Measurements from ENCODE around the gene LSG1. TPM values are rescaled to one million over a fixed set of nuclear protein-coding genes. Genes with fewer than 3 reads are reported as not detected.

The LSG1 gene
- polyA plus RNA-seq, 1 donor from 2014 or later, result 35.5 TPM

DNA sequence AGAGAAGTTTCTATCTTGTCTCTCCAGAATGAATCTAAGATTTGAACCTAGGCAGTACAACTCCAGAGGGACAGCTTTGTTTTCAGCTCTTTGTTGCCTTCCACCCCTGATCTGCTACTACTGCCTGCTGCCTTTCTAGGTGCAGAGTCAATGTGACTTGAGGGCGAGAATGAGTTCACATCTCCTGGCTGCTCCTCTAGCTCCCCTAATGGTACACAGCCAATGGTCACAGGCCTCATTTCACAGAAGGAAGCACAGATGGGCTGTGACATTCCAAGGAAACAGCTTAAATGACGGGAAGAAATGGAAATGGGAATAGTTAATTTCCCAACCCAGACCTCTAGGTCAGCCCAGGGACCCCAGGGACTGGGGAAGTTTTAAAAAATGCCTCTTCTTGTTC is 46.1 kb upstream of the LSG1 start:
- no peak overlapping the region for H3K4me3 ChIP-seq (ENCODE audit: low read length)
- no peaks in the 10 kb centered on the region for H3K27me3 ChIP-seq (ENCODE audit: insufficient read depth, low read depth, low read length)
- TF ChIP-seq EP300 (conservative IDR thresholded peaks at IDR 0.05; ENCODE audit: poor library complexity, severe bottlenecking) (no peak), MXI1 (conservative IDR thresholded peaks at IDR 0.05; ENCODE audit: poor library complexity, severe bottlenecking) (no peak), TAF1 (IDR thresholded peaks at IDR 0.05; ENCODE audit: low read depth) (no peak), POLR2AphosphoS5 (IDR thresholded peaks at IDR 0.05) (no peak), SMC3 (conservative IDR thresholded peaks at IDR 0.05; ENCODE audit: poor library complexity) (no peak), EZH2 (IDR thresholded peaks at IDR 0.05; ENCODE audit: borderline replicate concordance, insufficient read depth, low read length, poor library complexity, severe bottlenecking) (no peak), RAD21 (conservative IDR thresholded peaks at IDR 0.05) (no peak)
- TF ChIP-seq, protein P1, sequence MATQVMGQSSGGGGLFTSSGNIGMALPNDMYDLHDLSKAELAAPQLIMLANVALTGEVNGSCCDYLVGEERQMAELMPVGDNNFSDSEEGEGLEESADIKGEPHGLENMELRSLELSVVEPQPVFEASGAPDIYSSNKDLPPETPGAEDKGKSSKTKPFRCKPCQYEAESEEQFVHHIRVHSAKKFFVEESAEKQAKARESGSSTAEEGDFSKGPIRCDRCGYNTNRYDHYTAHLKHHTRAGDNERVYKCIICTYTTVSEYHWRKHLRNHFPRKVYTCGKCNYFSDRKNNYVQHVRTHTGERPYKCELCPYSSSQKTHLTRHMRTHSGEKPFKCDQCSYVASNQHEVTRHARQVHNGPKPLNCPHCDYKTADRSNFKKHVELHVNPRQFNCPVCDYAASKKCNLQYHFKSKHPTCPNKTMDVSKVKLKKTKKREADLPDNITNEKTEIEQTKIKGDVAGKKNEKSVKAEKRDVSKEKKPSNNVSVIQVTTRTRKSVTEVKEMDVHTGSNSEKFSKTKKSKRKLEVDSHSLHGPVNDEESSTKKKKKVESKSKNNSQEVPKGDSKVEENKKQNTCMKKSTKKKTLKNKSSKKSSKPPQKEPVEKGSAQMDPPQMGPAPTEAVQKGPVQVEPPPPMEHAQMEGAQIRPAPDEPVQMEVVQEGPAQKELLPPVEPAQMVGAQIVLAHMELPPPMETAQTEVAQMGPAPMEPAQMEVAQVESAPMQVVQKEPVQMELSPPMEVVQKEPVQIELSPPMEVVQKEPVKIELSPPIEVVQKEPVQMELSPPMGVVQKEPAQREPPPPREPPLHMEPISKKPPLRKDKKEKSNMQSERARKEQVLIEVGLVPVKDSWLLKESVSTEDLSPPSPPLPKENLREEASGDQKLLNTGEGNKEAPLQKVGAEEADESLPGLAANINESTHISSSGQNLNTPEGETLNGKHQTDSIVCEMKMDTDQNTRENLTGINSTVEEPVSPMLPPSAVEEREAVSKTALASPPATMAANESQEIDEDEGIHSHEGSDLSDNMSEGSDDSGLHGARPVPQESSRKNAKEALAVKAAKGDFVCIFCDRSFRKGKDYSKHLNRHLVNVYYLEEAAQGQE (IDR thresholded peaks at IDR 0.05; ENCODE audit: borderline replicate concordance), result no peak
- TF ChIP-seq, protein P2, sequence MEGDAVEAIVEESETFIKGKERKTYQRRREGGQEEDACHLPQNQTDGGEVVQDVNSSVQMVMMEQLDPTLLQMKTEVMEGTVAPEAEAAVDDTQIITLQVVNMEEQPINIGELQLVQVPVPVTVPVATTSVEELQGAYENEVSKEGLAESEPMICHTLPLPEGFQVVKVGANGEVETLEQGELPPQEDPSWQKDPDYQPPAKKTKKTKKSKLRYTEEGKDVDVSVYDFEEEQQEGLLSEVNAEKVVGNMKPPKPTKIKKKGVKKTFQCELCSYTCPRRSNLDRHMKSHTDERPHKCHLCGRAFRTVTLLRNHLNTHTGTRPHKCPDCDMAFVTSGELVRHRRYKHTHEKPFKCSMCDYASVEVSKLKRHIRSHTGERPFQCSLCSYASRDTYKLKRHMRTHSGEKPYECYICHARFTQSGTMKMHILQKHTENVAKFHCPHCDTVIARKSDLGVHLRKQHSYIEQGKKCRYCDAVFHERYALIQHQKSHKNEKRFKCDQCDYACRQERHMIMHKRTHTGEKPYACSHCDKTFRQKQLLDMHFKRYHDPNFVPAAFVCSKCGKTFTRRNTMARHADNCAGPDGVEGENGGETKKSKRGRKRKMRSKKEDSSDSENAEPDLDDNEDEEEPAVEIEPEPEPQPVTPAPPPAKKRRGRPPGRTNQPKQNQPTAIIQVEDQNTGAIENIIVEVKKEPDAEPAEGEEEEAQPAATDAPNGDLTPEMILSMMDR (IDR thresholded peaks at IDR 0.05; ENCODE audit: poor library complexity, severe bottlenecking), result no peak
- no peak overlapping the region for H3K27ac ChIP-seq (ENCODE audit: low read length)
- H3K9me2 ChIP-seq (ENCODE audit: insufficient read depth, low read length), result no peaks in the 10 kb centered on the region
- H3K4me2 ChIP-seq (ENCODE audit: low read length), result no peak overlapping the region
- no peaks in the 10 kb centered on the region for H3K79me2 ChIP-seq (replicated peaks; ENCODE audit: insufficient read depth, low read length)
- H3K9me3 ChIP-seq (ENCODE audit: low read length), result no peaks in the 10 kb centered on the region
- no peaks in the 10 kb centered on the region for H4K20me1 ChIP-seq (ENCODE audit: insufficient read depth)
- H2AFZ ChIP-seq (ENCODE audit: low read depth, low read length), result no peak overlapping the region
- no peaks in the 10 kb centered on the region for H3K36me3 ChIP-seq (ENCODE audit: insufficient read depth, low read length)
- no peak overlapping the region for H3K9ac ChIP-seq (ENCODE audit: low read length)
- no peaks in the 10 kb centered on the region for H3F3A ChIP-seq (ENCODE audit: insufficient read depth, low read length, poor library complexity, severe bottlenecking)

DNA sequence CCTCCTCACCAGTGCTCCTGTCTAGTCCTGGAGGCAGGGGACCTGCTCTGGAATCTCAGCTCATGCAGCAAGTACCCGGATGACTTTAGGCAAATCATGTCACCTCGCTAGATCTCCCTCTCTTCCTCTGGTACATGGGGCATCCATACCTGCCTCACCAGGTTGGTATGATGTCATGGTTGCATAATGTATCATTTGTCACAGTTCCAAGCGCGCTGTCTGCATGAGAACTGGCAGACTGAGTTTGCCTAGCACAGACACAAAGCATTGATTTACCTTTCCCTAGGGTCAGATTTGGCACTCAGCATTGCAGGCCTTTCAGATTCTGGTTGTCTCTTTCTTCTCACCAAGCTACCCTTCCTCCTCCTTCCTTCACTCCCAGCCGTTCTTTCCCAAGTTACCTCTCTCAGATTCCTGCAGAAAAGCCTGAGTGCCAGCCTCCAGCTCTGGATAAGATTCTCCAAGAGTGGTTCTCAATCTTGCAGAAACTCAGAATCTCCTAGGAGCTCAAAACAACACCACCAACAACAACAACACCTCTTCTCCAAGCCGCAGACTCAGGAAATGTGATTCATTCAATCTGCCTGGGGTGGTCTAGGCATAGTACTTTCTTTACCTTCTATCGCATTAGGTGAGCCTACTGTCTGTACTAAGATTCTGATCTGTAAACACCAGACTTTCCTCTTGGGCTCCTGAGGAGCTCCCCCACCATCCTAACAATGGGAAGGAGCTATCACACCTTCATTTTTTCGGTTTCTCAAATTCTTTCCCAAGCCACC is 43.2 kb upstream of the LSG1 start:
- H2AFZ ChIP-seq (ENCODE audit: low read depth, low read length), result no peak overlapping the region
- no peak overlapping the region for H3K4me2 ChIP-seq (ENCODE audit: low read length)

More for the DNA sequence above, 43.2 kb upstream of the LSG1 start:
- H3K9me2 ChIP-seq (ENCODE audit: insufficient read depth, low read length), result no peaks in the 10 kb centered on the region
- no peak overlapping the region for H3K9ac ChIP-seq (ENCODE audit: low read length)
- H3K79me2 ChIP-seq (replicated peaks; ENCODE audit: insufficient read depth, low read length), result no peaks in the 10 kb centered on the region
- TF ChIP-seq EZH2 (IDR thresholded peaks at IDR 0.05; ENCODE audit: borderline replicate concordance, insufficient read depth, low read length, poor library complexity, severe bottlenecking) (no peak), SMC3 (conservative IDR thresholded peaks at IDR 0.05; ENCODE audit: poor library complexity) (no peak), EP300 (conservative IDR thresholded peaks at IDR 0.05; ENCODE audit: poor library complexity, severe bottlenecking) (no peak), POLR2AphosphoS5 (IDR thresholded peaks at IDR 0.05) (no peak), MXI1 (conservative IDR thresholded peaks at IDR 0.05; ENCODE audit: poor library complexity, severe bottlenecking) (no peak), RAD21 (conservative IDR thresholded peaks at IDR 0.05) (no peak), TAF1 (IDR thresholded peaks at IDR 0.05; ENCODE audit: low read depth) (no peak)
- TF ChIP-seq, protein P1 (IDR thresholded peaks at IDR 0.05; ENCODE audit: borderline replicate concordance), result no peak
- TF ChIP-seq, protein P2 (IDR thresholded peaks at IDR 0.05; ENCODE audit: poor library complexity, severe bottlenecking), result no peak
- H3K36me3 ChIP-seq (ENCODE audit: insufficient read depth, low read length), result no peaks in the 10 kb centered on the region
- H3K4me3 ChIP-seq (ENCODE audit: low read length), result no peak overlapping the region
- no peaks in the 10 kb centered on the region for H3K9me3 ChIP-seq (ENCODE audit: low read length)
- no peak overlapping the region for H3K27ac ChIP-seq (ENCODE audit: low read length)
- no peaks in the 10 kb centered on the region for H4K20me1 ChIP-seq (ENCODE audit: insufficient read depth)
- H3K27me3 ChIP-seq (ENCODE audit: insufficient read depth, low read depth, low read length), result no peaks in the 10 kb centered on the region
- no peaks in the 10 kb centered on the region for H3F3A ChIP-seq (ENCODE audit: insufficient read depth, low read length, poor library complexity, severe bottlenecking)
